Ecto neural progenitor cell (in vitro differentiated cells): ENCODE results near the gene SH3RF3.

Experiments
- DNase-seq: peaks from one replicate; pipeline ENCODE4 v3.0.0-alpha.2; 2018; ENCODE audit warnings: low spot score

The SH3RF3 gene

DNA sequence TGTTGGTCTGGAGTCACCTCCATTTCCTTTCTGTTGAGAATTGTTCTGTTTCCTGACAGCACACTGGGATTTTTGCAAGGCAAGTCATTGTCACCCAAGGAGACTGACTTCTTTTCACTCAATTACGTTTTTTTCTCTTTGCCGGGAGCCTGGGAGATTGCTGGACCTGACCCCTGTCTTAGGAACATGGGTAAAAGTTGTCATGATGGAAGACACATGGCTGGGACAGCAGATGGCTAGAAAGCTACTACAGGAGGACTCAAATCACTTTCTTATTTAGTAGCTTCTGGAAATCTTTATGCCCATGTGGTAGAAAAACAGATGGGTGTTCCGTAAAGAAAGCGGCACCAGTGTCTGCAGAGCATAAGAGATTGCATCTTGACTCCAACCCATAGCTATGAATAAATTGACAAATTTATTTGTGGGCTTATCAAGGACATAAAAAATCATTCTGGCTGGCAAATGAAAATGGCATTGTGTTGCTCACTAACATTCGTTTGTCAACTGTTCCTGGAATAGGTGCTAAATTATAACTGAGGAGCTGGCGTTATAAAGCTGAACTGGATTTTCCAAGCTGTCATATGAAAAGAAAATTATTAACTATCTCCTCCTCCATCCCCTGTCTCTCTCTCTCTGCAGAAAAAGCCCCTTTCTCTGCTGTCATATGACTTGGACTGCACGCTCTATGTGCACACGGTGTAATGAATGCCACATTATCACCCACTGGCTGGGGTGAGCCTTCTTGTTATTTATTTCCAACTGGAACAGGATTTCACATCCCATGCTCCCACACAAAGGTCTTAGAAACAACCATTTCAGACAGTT lies 159.8 kb downstream of the SH3RF3 start:
- DNase-seq: no peak

- DNase-seq: no peak
Measured at GRCh38 chr2:109289504-109290222, 160.7 kb downstream of the SH3RF3 start.

- no peak for DNase-seq
Measured at GRCh38 chr2:109290887-109291643, 162.1 kb downstream of the SH3RF3 start.

DNA sequence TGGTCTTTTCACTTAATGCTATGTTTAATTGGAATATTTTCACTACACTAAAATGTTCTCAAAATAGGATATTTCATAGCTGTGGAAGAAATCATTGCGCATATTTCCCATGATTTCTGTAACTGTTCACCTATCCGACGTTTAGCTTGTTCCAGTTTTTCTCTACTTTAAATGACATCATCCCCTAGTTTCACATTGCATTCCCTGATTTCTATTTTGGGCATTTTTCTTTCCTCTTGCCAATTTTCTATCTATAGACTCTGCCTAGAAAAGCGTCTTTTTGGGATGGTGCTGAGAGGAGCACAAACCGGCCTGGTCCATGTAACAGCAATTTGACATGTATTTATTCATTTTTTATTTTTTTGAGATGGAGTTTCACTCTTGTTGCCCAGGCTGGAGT lies 163.4 kb downstream of the SH3RF3 start:
- DNase-seq: no peak

GRCh38 chr2:109293663-109294062 lies 164.7 kb downstream of the SH3RF3 start:
- DNase-seq: no peak

GRCh38 chr2:109294523-109294922 lies 165.5 kb downstream of the SH3RF3 start:
- no peak for DNase-seq

GRCh38 chr2:109295070-109295780 lies 166.2 kb downstream of the SH3RF3 start:
- DNase-seq: no peak

DNA sequence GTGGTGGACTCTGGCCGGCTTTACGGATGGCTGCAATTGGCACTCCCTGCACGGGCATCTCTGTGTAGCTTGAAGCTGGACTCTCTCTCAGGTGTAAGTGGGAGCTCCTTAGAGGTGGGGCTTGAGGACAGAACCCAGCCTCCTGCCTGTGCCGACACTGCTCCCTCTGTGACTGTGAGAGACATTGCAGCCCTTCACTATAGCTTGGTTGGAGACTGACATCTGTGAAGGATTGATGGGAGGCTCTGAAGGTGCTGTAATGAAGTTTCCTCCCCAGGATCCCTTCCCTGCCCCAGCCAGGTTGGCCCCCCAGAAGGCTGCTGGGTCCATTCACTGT lies 166.7 kb downstream of the SH3RF3 start:
- DNase-seq: no peak

GRCh38 chr2:109297566-109298490 lies 168.8 kb downstream of the SH3RF3 start:
- DNase-seq: no peak

- no peak for DNase-seq
Measured at GRCh38 chr2:109298851-109299250, 169.8 kb downstream of the SH3RF3 start.

DNA sequence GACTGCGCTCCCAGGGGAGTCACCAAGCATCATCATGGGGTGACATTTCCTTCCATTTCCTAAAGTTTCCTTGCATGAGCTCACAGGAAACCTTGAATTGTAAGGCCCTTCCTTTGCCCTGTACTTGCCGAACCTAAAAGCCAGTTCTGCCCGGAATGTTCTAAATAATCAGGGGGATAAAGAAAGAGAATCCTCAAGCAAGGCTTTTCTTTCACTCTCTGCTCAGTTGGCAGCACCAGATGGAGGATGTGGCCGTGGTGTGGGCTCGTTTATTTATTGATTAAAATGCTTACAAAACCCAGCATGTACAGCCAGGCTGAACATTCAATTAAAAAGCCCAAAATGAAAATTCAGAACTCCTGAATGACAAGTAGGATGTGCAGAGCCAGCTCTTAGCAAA lies 170.5 kb downstream of the SH3RF3 start:
- no peak for DNase-seq

DNA sequence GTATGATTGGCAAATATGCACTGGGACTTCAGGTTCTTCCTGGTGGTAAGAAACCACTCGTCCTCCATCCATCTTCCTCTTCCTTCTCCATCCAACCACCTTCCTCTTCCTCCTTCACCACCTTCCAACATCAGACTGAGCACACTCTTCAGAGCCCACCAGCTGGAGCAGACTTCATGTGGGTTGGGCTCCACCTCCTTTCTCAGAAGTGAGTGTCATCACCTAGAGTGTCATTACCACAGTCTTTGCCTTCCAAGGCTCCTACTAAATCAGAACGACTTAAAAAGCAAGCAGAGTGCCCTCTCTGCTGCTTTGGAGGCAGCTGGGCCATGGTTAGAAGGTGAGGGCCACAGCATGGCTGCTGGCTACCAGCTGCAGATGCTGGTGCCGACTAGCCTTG lies 171.6 kb downstream of the SH3RF3 start:
- DNase-seq: no peak

DNA sequence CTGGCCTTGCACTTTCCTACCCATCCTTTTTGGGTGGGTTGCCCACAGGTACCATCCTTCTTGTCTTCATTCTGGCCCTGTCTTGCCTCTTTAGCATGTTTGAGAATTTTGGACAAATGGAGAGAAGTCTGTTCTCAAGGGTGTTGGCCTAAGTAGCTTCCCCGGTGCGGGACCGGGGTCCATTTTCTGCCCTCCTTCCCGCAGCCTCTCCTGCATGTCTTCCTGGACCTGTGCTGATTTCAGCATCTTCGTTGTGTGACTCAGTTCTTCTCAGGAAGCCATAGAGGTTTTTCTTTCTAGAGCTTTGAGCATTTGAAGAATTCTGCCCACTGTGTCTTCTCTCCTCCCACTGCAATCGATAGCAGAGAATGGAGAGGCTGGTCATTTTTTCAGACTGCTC lies 172.7 kb downstream of the SH3RF3 start:
- no peak for DNase-seq

GRCh38 chr2:109302319-109302718 lies 173.3 kb downstream of the SH3RF3 start:
- DNase-seq: no peak

- DNase-seq: no peak
Measured at GRCh38 chr2:109304242-109304641, 175.2 kb downstream of the SH3RF3 start.

DNA sequence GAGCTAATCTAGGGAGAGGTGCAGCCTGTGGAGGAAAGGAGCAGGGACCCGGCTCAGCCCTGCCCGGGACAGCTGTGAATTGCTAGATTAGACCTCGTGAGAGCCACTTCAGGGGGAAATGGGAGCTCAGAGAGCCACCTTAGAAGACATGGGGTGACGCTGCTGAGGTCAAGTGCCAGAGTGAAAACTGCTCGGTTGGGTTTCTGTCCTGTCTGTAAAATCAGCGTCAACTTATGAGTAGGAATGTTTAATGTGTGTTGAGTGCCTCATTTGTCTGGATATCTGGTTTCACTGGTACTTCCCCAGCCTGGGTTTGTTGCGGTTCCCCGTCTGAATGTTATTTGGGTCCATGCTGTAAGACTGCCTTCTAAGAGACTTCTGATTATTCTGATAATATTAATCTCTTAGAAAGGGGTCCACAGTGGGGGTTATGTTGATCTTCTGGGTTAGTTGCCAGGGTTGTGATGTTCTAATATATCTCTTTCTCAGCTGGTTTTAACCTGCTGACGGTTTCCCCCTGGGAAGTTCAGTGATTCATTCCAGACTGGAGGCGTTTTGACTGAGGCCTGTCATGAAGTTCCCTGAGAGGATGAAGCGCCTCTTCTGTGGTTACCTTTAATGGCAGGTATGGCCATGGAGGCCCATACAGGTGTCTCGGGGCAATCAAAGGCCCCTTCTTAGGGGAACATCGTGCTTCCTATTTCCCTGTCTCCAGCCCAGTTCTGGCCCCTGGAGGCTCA lies 175.9 kb downstream of the SH3RF3 start:
- no peak for DNase-seq

- DNase-seq: no peak
Measured at GRCh38 chr2:109305490-109306167, 176.6 kb downstream of the SH3RF3 start.

- no peak for DNase-seq
Measured at GRCh38 chr2:109306190-109306589, 177.2 kb downstream of the SH3RF3 start.

GRCh38 chr2:109311771-109312170 lies 182.8 kb downstream of the SH3RF3 start:
- no peak for DNase-seq

DNA sequence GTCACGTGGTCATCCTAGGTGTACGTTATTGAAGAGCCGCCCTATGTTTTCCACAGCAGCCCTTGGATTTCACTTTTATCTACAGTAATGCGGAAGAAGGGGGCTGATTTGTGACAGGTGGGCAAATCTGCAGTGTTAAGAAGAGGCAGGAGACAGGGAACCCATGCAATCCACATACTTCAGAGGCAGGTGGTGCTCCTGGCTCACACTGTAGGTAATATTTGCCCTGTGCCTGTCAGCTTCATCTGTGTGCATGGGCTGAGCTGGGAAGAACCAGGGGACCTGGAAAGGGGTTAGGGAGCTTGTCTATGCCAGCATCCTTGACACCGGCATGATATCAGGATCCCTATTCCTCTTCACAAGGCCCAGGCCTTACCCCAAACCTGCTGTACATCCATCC lies 183.9 kb downstream of the SH3RF3 start:
- no peak for DNase-seq
